NCI-H446 (cell line): ENCODE results near the gene AHNAK.

Experiments
- DNase-seq, 2 experiments: peaks; one replicate each; lab custom pipeline; 2025; lab: John Stamatoyannopoulos, UW

Gene AHNAK

GRCh38 chr11:62516736-62517371 lies 29.8 kb downstream of the AHNAK start:
- no peak for DNase-seq

- DNase-seq: no peak
Observed at GRCh38 chr11:62514151-62514550, 32.5 kb downstream of the AHNAK start.

- DNase-seq: no peak
Observed at GRCh38 chr11:62513626-62514025, 33.0 kb downstream of the AHNAK start.

GRCh38 chr11:62512961-62513360 lies 33.6 kb downstream of the AHNAK start:
- DNase-seq: no peak

DNA sequence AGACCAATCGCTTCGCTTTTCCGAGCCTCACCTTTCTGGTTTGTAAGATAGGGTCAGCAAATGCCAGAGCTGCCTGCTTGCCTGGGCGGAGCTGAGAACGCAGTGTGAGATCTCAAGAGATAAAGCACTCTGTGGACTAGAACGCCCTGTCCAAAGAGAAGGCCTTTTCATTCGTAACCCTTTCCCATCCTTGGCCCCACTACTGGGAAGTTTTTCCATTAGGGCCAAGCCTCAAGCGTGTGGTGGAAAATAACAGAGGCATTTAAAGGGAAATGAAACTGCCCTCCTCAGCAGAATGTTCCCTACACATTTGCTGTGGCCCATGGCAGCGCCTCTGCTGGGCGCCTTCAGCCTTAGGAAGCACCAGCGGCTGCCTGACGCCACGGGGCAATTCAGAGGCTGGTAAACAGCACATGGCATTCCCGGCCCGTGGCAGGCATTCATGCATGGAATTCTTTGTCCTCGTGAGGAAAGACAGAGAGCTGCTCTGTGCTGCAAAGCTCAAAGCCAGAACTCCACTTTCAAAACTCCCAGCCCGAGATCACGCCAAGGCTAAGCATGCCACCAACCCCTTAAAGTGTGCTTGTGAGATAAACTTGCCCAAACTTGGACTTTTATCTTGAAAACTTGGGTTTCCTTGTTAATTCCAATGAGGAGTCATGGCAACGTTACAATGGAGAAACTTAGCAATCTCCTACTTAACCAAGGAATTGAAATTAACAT lies 38.1 kb downstream of the AHNAK start:
- peak in 1 of 2 experiments; percentile 16 for DNase-seq

- DNase-seq: no peak
Observed at GRCh38 chr11:62507125-62507422, 39.5 kb downstream of the AHNAK start.

DNA sequence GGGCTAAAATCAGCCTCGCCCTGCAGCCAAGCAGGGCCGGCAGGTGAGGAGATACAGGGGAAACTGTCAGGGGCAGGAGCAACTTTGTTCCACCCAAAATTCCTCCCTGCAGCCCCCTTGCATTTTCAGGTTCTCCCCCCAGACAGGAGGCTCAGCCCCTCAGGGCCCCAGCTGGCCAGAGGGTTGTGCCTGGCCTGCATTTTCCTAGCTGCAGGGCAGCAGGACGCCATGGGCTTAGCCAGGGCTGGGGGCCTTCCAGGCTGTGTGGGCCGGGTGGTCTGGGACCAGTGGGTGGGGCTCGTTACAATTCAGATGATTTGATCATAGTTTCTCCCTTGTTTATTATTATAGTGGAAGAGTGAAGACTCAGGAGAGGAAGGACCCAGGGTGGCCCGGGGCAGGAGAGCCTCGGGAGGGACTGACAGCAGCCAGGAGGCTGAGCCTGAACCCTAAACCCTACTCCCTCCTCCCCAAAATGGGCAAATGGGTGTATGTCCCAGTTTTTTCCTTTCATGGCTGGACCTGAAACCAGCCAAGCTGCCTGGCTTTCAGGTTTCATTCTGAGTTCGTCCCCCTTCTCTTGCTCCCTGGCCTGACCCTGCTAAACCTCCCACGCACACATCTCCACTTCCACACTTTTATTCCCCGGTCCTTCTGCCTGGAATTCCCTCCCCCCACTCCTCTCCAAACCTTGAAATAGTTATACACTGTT lies 40.0 kb downstream of the AHNAK start:
- DNase-seq: no peak

DNA sequence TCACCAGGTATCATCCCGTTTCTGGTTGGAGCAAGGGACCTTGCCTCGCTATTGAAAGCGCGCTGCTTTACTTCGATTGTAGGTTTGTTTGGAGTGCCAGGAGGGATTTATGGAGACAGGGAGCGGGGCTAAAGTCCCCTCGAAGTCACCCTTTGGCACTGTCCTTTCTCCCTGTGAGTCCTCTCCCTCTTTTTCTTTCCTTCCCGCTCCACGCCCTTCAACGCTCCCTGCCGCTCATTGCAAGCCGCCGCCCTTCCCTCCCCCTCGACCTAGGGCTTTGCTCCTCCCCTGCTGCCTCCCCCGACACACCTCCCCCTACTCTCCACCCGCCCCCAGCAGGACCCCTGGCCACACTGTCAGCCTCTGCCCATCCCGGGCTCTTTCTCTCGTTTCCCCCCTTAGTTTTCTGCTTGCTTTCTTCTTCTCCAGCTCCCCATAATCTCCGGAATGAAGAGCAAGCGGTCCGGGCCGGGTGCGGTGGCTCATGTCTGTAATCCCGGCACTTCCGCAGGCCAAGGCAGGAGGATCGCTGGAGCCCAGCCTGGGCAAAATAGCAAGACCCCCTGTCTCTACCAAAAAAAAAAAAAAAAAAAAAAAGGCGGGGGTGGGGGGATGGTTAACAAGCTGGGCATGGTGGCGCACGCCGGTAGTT lies 41.0 kb downstream of the AHNAK start:
- no peak for DNase-seq

GRCh38 chr11:62505059-62505439 lies 41.6 kb downstream of the AHNAK start:
- no peak for DNase-seq

- DNase-seq: no peak
Observed at GRCh38 chr11:62504158-62504973, 42.2 kb downstream of the AHNAK start.

- no peak for DNase-seq
Observed at GRCh38 chr11:62502030-62502730, 44.4 kb downstream of the AHNAK start.

DNA sequence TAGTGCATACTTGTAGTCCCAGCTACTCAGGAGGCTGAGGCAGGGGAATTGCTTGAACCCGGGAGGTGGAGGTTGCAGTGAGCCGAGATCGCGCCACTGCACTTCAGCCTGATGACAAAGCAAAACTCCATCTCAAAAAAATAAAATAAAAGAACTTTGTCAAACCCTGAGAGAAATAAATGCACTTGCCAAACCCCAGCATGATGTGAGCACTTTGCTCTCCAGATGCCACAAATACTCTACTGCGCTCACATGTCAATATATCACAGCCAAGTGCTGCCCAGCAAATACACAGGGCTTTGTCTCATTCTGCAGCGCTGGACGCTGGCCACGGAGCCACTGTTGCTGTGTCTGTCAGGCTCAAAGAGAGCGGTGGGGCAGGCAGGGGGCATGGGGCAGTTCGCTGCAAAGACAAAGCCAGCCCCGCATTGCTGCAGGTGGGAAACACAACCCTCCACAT lies 45.1 kb downstream of the AHNAK start:
- DNase-seq: peak in 1 of 2 experiments; percentile 26

GRCh38 chr11:62500650-62501030 lies 46.0 kb downstream of the AHNAK start:
- DNase-seq: no peak

DNA sequence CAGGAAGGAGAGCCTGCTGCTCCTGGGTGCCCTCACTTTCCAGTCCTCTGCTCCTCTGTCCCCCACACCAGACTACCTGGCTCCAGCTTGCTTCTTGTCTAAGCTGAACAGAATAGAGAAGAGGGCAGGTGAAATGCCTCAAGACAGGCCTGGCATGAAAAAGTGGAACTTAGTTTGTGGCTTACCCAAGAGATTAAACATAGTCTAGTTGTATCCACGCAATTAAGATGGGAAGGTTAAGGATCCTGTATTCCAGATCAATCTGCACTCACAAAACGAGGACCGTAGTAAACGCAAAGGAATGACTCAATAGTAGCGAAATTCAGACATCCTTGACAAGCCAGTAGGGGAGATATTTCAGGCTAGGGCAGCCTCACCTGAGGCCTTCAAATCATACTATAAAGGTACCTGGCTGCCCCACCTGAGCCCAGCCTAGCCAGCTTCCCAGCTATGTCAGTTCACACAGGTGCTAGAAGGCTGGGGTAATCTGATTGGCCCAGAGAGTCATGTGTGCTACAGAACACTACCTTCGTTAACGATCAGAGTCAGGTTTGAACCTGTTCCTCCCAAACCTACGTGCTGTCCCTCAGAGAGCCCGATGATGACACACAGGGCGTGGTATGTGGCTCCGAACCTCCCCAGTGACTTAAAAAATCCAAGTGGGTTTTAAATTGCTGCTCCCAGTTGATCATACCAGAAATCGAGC lies 46.5 kb downstream of the AHNAK start:
- no peak for DNase-seq

DNA sequence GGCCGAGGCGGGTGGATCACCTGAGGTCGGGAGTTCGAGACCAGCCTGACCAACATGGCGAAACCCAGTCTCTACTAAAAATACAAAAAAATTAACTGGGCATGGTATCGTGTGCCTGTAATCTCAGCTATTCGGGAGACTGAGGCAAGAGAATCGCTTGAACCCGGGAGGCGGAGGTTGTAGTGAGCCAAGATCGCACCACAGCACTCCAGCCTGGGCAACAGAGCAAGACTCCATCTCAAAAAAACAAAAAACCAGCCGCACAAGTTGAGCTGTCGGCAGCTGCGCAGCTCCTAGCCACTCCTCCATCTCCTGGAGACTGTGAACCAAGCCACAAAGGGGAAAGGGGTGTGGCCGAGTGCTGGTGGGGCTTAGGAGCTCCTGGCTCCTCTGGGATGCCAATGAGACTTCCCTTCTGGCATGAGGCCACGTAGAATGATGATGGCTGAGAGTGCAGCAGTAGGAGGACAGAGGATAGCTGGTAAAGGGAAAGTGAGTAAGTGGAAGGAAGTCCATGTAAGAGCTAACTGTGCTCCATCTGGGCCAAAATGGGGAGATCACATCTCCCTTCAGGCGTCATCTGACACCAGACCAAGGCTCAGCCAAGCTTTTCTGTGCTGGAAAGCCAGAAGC lies 47.2 kb downstream of the AHNAK start:
- peak in 1 of 2 experiments; percentile 9 for DNase-seq

- no peak for DNase-seq
Observed at GRCh38 chr11:62498492-62499286, 47.9 kb downstream of the AHNAK start.

DNA sequence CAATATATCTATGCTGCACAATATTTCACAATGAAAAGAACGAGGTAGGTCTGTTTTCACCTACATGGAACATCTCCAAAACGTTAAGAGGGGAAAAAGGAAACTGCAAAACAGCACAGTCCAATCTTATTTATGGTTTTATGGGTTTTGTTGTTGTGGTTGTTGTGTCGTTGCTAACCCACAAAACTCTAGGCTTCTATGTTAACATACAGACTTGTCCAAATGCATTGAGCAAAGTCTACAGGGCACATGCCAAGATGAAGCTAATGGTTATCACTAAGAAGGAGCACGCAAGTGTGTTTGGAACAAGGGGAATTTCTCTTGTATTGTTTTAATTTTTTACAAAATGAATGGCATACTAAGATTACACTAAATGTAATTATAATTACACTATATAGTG lies 48.6 kb downstream of the AHNAK start:
- no peak for DNase-seq

DNA sequence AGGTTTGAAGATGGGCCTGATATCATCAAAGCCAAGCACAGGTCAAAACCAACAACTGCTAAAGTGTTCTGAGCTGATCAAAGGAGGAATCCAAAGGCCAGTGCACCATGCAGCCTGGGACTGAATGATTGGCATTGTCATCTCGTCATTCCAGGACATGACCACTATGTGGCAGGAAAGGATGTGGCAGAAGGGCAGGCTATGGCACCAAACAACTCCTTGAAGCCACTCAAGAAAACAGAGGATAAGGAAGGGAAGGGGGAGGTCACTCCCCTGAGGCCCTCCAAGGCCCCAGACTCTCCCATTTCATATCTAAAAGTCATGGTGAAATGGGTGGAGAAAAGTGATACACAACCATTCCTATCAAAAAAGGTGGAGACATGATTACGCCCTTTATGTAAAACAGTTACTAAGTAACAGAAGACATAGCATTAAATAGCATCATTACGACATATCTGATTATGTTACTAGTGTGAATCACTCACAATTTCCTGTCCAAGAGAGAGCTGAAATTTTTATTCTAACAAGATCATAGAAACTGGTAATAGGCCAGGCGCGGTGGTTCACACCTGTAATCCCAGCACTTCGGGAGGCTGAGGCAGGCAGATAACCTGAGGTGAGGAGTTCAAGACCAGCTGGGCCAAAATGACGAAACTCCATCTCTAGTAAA lies 49.3 kb downstream of the AHNAK start:
- peak in 1 of 2 experiments; percentile 13 for DNase-seq

- no peak for DNase-seq
Observed at GRCh38 chr11:62496676-62497075, 49.9 kb downstream of the AHNAK start.
